ENCODE data around the gene SLC39A6. TPM values are rescaled to one million over a fixed set of nuclear protein-coding genes. Genes with fewer than 3 reads are reported as not detected.
"Not testable (repeated sequence)": the region's sequence is repeated elsewhere in the genome, so short reads cannot be mapped to it uniquely, and the experiment has no call there.

Gene SLC39A6
- total and polyA plus RNA-seq, 2 experiments from 2014 or later: 20.8 to 47.3 TPM

GRCh38 chr18:36120297-36120696, 8.8 kb downstream of the SLC39A6 start:
- Mint-ChIP-seq H3K27me3 (ENCODE audit: insufficient read depth, low read depth, poor library complexity) (peaks cover 6% of the 10 kb centered on the region), H3K4me3 (no peak overlapping the region), H3K4me1 (no peaks in the 10 kb centered on the region), H3K27ac (no peak overlapping the region), H3K36me3 (ENCODE audit: low read depth) (peaks cover 67% of the 10 kb centered on the region), H3K9me3 (no peaks in the 10 kb centered on the region)
- H3K9me2 ChIP-seq (ENCODE audit: insufficient read depth): no peaks in the 10 kb centered on the region
- H4K20me1 ChIP-seq (replicated peaks; ENCODE audit: insufficient read depth): 0 out of 2 replicates have a peak, but pooled peaks cover 5% of the 10 kb centered on the region
- H3K27me3 ChIP-seq (ENCODE audit: insufficient read depth): no peaks in the 10 kb centered on the region
- no peaks in the 10 kb centered on the region for H3F3A ChIP-seq (replicated peaks; ENCODE audit: low read depth)
- H3K4me2 ChIP-seq: no peak overlapping the region
- TF ChIP-seq EZH2phosphoT487 (IDR thresholded peaks at IDR 0.05; ENCODE audit: unreplicated experiment) (no peak), REST (IDR thresholded peaks at IDR 0.05; ENCODE audit: unreplicated experiment) (no peak), CREB1 (CRISPR knock-in tag; IDR thresholded peaks at IDR 0.05; ENCODE audit: low read depth) (no peak), STAT1 (IDR thresholded peaks at IDR 0.05; ENCODE audit: unreplicated experiment) (no peak), JUNB (IDR thresholded peaks at IDR 0.05; ENCODE audit: unreplicated experiment) (no peak), NANOG (IDR thresholded peaks at IDR 0.05; ENCODE audit: borderline replicate concordance) (no peak), ZNF114 (CRISPR knock-in tag; IDR thresholded peaks at IDR 0.05) (no peak), CTCF (conservative IDR thresholded peaks at IDR 0.05; ENCODE audit: low read depth in 2 of 2) (no peak)
- TF ChIP-seq, protein P1, sequence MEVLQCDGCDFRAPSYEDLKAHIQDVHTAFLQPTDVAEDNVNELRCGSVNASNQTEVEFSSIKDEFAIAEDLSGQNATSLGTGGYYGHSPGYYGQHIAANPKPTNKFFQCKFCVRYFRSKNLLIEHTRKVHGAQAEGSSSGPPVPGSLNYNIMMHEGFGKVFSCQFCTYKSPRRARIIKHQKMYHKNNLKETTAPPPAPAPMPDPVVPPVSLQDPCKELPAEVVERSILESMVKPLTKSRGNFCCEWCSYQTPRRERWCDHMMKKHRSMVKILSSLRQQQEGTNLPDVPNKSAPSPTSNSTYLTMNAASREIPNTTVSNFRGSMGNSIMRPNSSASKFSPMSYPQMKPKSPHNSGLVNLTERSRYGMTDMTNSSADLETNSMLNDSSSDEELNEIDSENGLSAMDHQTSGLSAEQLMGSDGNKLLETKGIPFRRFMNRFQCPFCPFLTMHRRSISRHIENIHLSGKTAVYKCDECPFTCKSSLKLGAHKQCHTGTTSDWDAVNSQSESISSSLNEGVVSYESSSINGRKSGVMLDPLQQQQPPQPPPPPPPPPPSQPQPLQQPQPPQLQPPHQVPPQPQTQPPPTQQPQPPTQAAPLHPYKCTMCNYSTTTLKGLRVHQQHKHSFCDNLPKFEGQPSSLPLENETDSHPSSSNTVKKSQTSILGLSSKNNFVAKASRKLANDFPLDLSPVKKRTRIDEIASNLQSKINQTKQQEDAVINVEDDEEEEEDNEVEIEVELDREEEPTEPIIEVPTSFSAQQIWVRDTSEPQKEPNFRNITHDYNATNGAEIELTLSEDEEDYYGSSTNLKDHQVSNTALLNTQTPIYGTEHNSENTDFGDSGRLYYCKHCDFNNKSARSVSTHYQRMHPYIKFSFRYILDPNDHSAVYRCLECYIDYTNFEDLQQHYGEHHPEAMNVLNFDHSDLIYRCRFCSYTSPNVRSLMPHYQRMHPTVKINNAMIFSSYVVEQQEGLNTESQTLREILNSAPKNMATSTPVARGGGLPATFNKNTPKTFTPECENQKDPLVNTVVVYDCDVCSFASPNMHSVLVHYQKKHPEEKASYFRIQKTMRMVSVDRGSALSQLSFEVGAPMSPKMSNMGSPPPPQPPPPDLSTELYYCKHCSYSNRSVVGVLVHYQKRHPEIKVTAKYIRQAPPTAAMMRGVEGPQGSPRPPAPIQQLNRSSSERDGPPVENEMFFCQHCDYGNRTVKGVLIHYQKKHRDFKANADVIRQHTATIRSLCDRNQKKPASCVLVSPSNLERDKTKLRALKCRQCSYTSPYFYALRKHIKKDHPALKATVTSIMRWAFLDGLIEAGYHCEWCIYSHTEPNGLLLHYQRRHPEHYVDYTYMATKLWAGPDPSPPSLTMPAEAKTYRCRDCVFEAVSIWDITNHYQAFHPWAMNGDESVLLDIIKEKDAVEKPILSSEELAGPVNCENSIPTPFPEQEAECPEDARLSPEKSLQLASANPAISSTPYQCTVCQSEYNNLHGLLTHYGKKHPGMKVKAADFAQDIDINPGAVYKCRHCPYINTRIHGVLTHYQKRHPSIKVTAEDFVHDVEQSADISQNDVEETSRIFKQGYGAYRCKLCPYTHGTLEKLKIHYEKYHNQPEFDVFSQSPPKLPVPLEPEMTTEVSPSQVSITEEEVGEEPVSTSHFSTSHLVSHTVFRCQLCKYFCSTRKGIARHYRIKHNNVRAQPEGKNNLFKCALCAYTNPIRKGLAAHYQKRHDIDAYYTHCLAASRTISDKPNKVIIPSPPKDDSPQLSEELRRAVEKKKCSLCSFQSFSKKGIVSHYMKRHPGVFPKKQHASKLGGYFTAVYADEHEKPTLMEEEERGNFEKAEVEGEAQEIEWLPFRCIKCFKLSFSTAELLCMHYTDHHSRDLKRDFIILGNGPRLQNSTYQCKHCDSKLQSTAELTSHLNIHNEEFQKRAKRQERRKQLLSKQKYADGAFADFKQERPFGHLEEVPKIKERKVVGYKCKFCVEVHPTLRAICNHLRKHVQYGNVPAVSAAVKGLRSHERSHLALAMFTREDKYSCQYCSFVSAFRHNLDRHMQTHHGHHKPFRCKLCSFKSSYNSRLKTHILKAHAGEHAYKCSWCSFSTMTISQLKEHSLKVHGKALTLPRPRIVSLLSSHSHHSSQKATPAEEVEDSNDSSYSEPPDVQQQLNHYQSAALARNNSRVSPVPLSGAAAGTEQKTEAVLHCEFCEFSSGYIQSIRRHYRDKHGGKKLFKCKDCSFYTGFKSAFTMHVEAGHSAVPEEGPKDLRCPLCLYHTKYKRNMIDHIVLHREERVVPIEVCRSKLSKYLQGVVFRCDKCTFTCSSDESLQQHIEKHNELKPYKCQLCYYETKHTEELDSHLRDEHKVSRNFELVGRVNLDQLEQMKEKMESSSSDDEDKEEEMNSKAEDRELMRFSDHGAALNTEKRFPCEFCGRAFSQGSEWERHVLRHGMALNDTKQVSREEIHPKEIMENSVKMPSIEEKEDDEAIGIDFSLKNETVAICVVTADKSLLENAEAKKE (CRISPR knock-in tag; IDR thresholded peaks at IDR 0.05): no peak
- no peak for DNase-seq (ENCODE audit: low spot score)
- no peak overlapping the region for H3K27ac ChIP-seq (ENCODE audit: low read depth)
- no peaks in the 10 kb centered on the region for H3K4me1 ChIP-seq (ENCODE audit: insufficient read depth)
- H3K36me3 ChIP-seq (ENCODE audit: insufficient read depth): peaks cover 24% of the 10 kb centered on the region; the same call in 1 of the 2 replicates
- no peak overlapping the region for H3K4me3 ChIP-seq
- H2AFZ ChIP-seq: no peak overlapping the region
- no peaks in the 10 kb centered on the region for H3K79me2 ChIP-seq (replicated peaks; ENCODE audit: insufficient read depth)
- no peak for ATAC-seq

GRCh38 chr18:36116771-36117170, 12.4 kb downstream of the SLC39A6 start:
- not testable (repeated sequence) for H3K4me1 Mint-ChIP-seq

More at GRCh38 chr18:36116771-36117170, 12.4 kb downstream of the SLC39A6 start:
- not testable (repeated sequence) for H3K27me3 ChIP-seq (ENCODE audit: insufficient read depth); ATAC-seq; H2AFZ ChIP-seq; H3K4me3 Mint-ChIP-seq; H4K20me1 ChIP-seq (replicated peaks; ENCODE audit: insufficient read depth); H3K79me2 ChIP-seq (replicated peaks; ENCODE audit: insufficient read depth); DNase-seq (ENCODE audit: low spot score); H3K27me3 Mint-ChIP-seq (ENCODE audit: insufficient read depth, low read depth, poor library complexity); H3K9me2 ChIP-seq (ENCODE audit: insufficient read depth); H3F3A ChIP-seq (replicated peaks; ENCODE audit: low read depth); H3K27ac ChIP-seq (ENCODE audit: low read depth); H3K4me2 ChIP-seq; H3K4me3 ChIP-seq; H3K4me1 ChIP-seq (ENCODE audit: insufficient read depth); H3K9me3 Mint-ChIP-seq; H3K27ac Mint-ChIP-seq
- H3K36me3 Mint-ChIP-seq (ENCODE audit: low read depth): peaks cover 66% of the 10 kb centered on the region
- H3K36me3 ChIP-seq (ENCODE audit: insufficient read depth): peaks cover 29% of the 10 kb centered on the region; the same call in 1 of the 2 replicates

Measured in GM23338 (cell line).